RWPE1 (cell line): Measurements from ENCODE around the gene AHCYL1.
A peak's percentile ranks its signal among the peaks of the same experiment; 100 is the strongest.

Experiments used
- CTCF ChIA-PET: fragments of 350-600 bp; sonication (Branson Sonifier 250); formaldehyde crosslinking; extraction: SDS; loops from one replicate; lab custom pipeline; 2021; lab: Yijun Ruan, JAX
- POLR2A ChIA-PET: fragments of 400-600 bp; formaldehyde crosslinking; extraction: SDS; loops from one replicate; lab custom pipeline; 2020; ENCODE audit warnings: antibody characterized with exemption; ENCODE audit not compliant: low non-redundant PET; lab: Yijun Ruan, JAX
- DNase-seq: peaks from one replicate; pipeline ENCODE4 v3.0.0; 2012; ENCODE audit warnings: low spot score
- H3K27ac ChIP-seq: fragments of 450-650 bp; 2 replicates; pipeline ENCODE4 v1.5.1; 2017
- CTCF ChIP-seq: fragments of 450-650 bp; conservative IDR thresholded peaks from 2 replicates; pipeline ENCODE4 v1.5.1; 2017; ENCODE audit warnings: low read depth, mild to moderate bottlenecking

The AHCYL1 gene

GRCh38 chr1:109984456-109985246 lies at the start of gene AHCYL1:
Gene AHCYL1, plus strand, starts transcription at chr1:109984765. Its CDS starts 288 bp downstream, at chr1:109985053.
- peak within 1 kb of the TSS; percentile 85 for H3K27ac ChIP-seq
- POLR2A ChIA-PET: interaction anchor here (0.6 to 0.7 kb wide), 3 partner anchors 13 to 475 kb away, joined by 3 read pairs; no protein-coding TSS in a partner anchor
- TF ChIP-seq CTCF: peak; percentile 95
- DNase-seq: peak; percentile 99
- CTCF ChIA-PET: interaction anchor here (0.6 to 10.3 kb wide), 31 partner anchors 8 to 1155 kb away, joined by 3 to 239 read pairs (median 3); partner anchors contain the start of genes GNAI3 and GSTM5

GRCh38 chr1:109935451-109935900 lies 49.1 kb upstream of the AHCYL1 start:
- H3K27ac ChIP-seq: no peak overlapping the region
- ChIA-PET POLR2A (no interaction called here), CTCF (no interaction called here)
- no peak for DNase-seq
- no peak for TF ChIP-seq CTCF

- no peak for TF ChIP-seq CTCF
- POLR2A ChIA-PET: no interaction called here
- H3K27ac ChIP-seq: no peak overlapping the region
- CTCF ChIA-PET: no interaction called here
- DNase-seq: no peak
Observed at GRCh38 chr1:109937738-109938137, 46.8 kb upstream of the AHCYL1 start.

- ChIA-PET POLR2A (no interaction called here), CTCF (no interaction called here)
- no peak for TF ChIP-seq CTCF
- H3K27ac ChIP-seq: no peak overlapping the region
- no peak for DNase-seq
Observed at GRCh38 chr1:109938556-109938955, 46.0 kb upstream of the AHCYL1 start.

GRCh38 chr1:109942434-109942833 lies 42.1 kb upstream of the AHCYL1 start:
- no peak for DNase-seq
- no peak overlapping the region for H3K27ac ChIP-seq
- no peak for TF ChIP-seq CTCF
- CTCF ChIA-PET: interaction anchor here (0.6 kb wide), 1 partner anchor 169 kb away, joined by 3 read pairs; no protein-coding TSS in a partner anchor
- POLR2A ChIA-PET: no interaction called here

- POLR2A ChIA-PET: no interaction called here
- CTCF ChIA-PET: no interaction called here
Observed at GRCh38 chr1:109944541-109944940, 40.0 kb upstream of the AHCYL1 start.

More at GRCh38 chr1:109944541-109944940, 40.0 kb upstream of the AHCYL1 start:
- no peak for TF ChIP-seq CTCF
- no peak for DNase-seq
- H3K27ac ChIP-seq: no peak overlapping the region
